HEK293 (cell line): Measurements from ENCODE around the gene OR7C1.
A peak's percentile ranks its signal among the peaks of the same experiment; 100 is the strongest.

ENCODE experiments used
- GFI1B ChIP-seq: fragments of 450-650 bp; formaldehyde crosslinking; IDR thresholded peaks from 2 replicates; pipeline ENCODE4 v1.5.1; 2016; ENCODE audit warnings: missing biosample characterization, missing genetic modification characterization
- HOXC10 ChIP-seq: sonication (generic); formaldehyde crosslinking; IDR thresholded peaks from 2 replicates; pipeline ENCODE4 v1.8.1; 2023; ENCODE audit warnings: mild to moderate bottlenecking, missing genetic modification reagents
- HOXD13 ChIP-seq: sonication (generic); formaldehyde crosslinking; IDR thresholded peaks from 2 replicates; pipeline ENCODE4 v1.8.0; 2022; ENCODE audit warnings: missing genetic modification reagents, borderline replicate concordance
- IKZF3 ChIP-seq: fragments of 450-650 bp; IDR thresholded peaks from 2 replicates; pipeline ENCODE4 v1.5.0; 2018; ENCODE audit warnings: missing biosample characterization, mild to moderate bottlenecking, missing genetic modification characterization, moderate library complexity
- KLF1 ChIP-seq: fragments of 450-650 bp; formaldehyde crosslinking; IDR thresholded peaks from 2 replicates; pipeline ENCODE4 v1.5.1; 2016; ENCODE audit warnings: missing biosample characterization, missing genetic modification characterization
- OSR2 ChIP-seq: fragments of 450-650 bp; formaldehyde crosslinking; IDR thresholded peaks from 2 replicates; pipeline ENCODE4 v1.5.1; 2016; ENCODE audit warnings: missing biosample characterization, missing genetic modification characterization
- SP3 ChIP-seq: fragments of 450-650 bp; formaldehyde crosslinking; IDR thresholded peaks from 2 replicates; pipeline ENCODE4 v1.5.1; 2016; ENCODE audit warnings: missing biosample characterization, missing genetic modification characterization
- ZNF211 ChIP-seq: fragments of 450-650 bp; formaldehyde crosslinking; IDR thresholded peaks from 2 replicates; pipeline ENCODE4 v1.5.1; 2016; ENCODE audit warnings: low read depth, missing biosample characterization, missing genetic modification characterization
- ZNF561 ChIP-seq: fragments of 450-650 bp; IDR thresholded peaks from 2 replicates; pipeline ENCODE4 v1.5.1; 2018; ENCODE audit warnings: missing biosample characterization, missing genetic modification characterization, borderline replicate concordance
- ZNF654 ChIP-seq: fragments of 450-650 bp; formaldehyde crosslinking; IDR thresholded peaks from 2 replicates; pipeline ENCODE4 v1.5.1; 2016; ENCODE audit warnings: low read depth, missing biosample characterization, missing genetic modification characterization
- ZNF701 ChIP-seq: fragments of 450-650 bp; formaldehyde crosslinking; IDR thresholded peaks from 2 replicates; pipeline ENCODE4 v1.5.1; 2016; ENCODE audit warnings: missing biosample characterization, missing genetic modification characterization
- TF ChIP-seq, protein P1 (sequence below): fragments of 450-650 bp; formaldehyde crosslinking; IDR thresholded peaks from 2 replicates; pipeline ENCODE4 v1.5.1; 2016; ENCODE audit warnings: missing biosample characterization, missing genetic modification characterization, borderline replicate concordance
- TF ChIP-seq, protein P2 (sequence below): fragments of 450-650 bp; formaldehyde crosslinking; IDR thresholded peaks from 2 replicates; pipeline ENCODE4 v1.5.1; 2016; ENCODE audit warnings: missing biosample characterization, missing genetic modification characterization
- TF ChIP-seq, protein P3 (sequence below): fragments of 450-650 bp; formaldehyde crosslinking; IDR thresholded peaks from 2 replicates; pipeline ENCODE4 v1.5.1; 2016; ENCODE audit warnings: missing biosample characterization, missing genetic modification characterization
- TF ChIP-seq, protein P4 (sequence below): fragments of 450-650 bp; formaldehyde crosslinking; IDR thresholded peaks from 2 replicates; pipeline ENCODE4 v1.5.1; 2016; ENCODE audit warnings: missing biosample characterization, missing genetic modification characterization
- TF ChIP-seq, protein P5 (sequence below): fragments of 450-650 bp; formaldehyde crosslinking; IDR thresholded peaks from 2 replicates; pipeline ENCODE4 v1.5.1; 2016; ENCODE audit warnings: missing biosample characterization, missing genetic modification characterization

The OR7C1 gene

DNA sequence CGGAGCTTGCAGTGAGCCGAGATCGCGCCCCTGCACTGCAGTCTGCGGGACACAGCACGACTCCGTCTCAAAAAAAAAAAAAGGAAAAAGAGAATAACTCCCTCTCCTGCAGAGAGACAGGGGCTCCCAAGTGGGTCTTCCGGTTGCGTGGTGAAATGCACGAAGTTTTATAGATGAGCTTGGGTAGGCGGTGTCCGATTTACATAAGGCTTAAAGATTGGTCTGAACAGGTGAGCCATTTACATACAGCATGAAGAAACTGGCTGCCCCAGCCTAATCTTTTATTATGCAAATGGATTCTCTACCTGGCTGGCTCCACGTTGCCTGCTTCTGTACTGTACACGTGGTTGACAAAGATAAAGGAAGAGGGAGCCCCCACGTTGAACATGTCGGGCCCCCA lies 76.2 kb downstream of the OR7C1 start (continued):
- TF ChIP-seq, protein P1, sequence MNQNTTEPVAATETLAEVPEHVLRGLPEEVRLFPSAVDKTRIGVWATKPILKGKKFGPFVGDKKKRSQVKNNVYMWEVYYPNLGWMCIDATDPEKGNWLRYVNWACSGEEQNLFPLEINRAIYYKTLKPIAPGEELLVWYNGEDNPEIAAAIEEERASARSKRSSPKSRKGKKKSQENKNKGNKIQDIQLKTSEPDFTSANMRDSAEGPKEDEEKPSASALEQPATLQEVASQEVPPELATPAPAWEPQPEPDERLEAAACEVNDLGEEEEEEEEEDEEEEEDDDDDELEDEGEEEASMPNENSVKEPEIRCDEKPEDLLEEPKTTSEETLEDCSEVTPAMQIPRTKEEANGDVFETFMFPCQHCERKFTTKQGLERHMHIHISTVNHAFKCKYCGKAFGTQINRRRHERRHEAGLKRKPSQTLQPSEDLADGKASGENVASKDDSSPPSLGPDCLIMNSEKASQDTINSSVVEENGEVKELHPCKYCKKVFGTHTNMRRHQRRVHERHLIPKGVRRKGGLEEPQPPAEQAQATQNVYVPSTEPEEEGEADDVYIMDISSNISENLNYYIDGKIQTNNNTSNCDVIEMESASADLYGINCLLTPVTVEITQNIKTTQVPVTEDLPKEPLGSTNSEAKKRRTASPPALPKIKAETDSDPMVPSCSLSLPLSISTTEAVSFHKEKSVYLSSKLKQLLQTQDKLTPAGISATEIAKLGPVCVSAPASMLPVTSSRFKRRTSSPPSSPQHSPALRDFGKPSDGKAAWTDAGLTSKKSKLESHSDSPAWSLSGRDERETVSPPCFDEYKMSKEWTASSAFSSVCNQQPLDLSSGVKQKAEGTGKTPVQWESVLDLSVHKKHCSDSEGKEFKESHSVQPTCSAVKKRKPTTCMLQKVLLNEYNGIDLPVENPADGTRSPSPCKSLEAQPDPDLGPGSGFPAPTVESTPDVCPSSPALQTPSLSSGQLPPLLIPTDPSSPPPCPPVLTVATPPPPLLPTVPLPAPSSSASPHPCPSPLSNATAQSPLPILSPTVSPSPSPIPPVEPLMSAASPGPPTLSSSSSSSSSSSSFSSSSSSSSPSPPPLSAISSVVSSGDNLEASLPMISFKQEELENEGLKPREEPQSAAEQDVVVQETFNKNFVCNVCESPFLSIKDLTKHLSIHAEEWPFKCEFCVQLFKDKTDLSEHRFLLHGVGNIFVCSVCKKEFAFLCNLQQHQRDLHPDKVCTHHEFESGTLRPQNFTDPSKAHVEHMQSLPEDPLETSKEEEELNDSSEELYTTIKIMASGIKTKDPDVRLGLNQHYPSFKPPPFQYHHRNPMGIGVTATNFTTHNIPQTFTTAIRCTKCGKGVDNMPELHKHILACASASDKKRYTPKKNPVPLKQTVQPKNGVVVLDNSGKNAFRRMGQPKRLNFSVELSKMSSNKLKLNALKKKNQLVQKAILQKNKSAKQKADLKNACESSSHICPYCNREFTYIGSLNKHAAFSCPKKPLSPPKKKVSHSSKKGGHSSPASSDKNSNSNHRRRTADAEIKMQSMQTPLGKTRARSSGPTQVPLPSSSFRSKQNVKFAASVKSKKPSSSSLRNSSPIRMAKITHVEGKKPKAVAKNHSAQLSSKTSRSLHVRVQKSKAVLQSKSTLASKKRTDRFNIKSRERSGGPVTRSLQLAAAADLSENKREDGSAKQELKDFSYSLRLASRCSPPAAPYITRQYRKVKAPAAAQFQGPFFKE (tag by site-specific recombination): no peak
- TF ChIP-seq ZNF211 (tag by site-specific recombination): no peak
- TF ChIP-seq IKZF3 (tag by site-specific recombination): no peak
- TF ChIP-seq HOXD13 (CRISPR knock-in tag): no peak
- no peak for TF ChIP-seq GFI1B (tag by site-specific recombination)
- no peak for TF ChIP-seq ZNF561 (tag by site-specific recombination)
- no peak for TF ChIP-seq KLF1 (tag by site-specific recombination)
- TF ChIP-seq, protein P2, sequence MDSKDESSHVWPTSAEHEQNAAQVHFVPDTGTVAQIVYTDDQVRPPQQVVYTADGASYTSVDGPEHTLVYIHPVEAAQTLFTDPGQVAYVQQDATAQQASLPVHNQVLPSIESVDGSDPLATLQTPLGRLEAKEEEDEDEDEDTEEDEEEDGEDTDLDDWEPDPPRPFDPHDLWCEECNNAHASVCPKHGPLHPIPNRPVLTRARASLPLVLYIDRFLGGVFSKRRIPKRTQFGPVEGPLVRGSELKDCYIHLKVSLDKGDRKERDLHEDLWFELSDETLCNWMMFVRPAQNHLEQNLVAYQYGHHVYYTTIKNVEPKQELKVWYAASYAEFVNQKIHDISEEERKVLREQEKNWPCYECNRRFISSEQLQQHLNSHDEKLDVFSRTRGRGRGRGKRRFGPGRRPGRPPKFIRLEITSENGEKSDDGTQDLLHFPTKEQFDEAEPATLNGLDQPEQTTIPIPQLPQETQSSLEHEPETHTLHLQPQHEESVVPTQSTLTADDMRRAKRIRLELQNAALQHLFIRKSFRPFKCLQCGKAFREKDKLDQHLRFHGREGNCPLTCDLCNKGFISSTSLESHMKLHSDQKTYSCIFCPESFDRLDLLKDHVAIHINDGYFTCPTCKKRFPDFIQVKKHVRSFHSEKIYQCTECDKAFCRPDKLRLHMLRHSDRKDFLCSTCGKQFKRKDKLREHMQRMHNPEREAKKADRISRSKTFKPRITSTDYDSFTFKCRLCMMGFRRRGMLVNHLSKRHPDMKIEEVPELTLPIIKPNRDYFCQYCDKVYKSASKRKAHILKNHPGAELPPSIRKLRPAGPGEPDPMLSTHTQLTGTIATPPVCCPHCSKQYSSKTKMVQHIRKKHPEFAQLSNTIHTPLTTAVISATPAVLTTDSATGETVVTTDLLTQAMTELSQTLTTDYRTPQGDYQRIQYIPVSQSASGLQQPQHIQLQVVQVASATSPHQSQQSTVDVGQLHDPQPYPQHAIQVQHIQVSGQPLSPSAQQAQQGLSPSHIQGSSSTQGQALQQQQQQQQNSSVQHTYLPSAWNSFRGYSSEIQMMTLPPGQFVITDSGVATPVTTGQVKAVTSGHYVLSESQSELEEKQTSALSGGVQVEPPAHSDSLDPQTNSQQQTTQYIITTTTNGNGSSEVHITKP (tag by site-specific recombination): 0 out of 2 replicates have a peak, but pooled peaks have one; percentile 29
- no peak for TF ChIP-seq OSR2
- 0 out of 2 replicates have a peak, but pooled peaks have one; percentile 22 for TF ChIP-seq SP3 (tag by site-specific recombination)
- no peak for TF ChIP-seq ZNF654 (tag by site-specific recombination)
- TF ChIP-seq, protein P3, sequence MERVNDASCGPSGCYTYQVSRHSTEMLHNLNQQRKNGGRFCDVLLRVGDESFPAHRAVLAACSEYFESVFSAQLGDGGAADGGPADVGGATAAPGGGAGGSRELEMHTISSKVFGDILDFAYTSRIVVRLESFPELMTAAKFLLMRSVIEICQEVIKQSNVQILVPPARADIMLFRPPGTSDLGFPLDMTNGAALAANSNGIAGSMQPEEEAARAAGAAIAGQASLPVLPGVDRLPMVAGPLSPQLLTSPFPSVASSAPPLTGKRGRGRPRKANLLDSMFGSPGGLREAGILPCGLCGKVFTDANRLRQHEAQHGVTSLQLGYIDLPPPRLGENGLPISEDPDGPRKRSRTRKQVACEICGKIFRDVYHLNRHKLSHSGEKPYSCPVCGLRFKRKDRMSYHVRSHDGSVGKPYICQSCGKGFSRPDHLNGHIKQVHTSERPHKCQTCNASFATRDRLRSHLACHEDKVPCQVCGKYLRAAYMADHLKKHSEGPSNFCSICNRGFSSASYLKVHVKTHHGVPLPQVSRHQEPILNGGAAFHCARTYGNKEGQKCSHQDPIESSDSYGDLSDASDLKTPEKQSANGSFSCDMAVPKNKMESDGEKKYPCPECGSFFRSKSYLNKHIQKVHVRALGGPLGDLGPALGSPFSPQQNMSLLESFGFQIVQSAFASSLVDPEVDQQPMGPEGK (tag by site-specific recombination): 0 out of 2 replicates have a peak, but pooled peaks have one; percentile 29
- TF ChIP-seq, protein P4, sequence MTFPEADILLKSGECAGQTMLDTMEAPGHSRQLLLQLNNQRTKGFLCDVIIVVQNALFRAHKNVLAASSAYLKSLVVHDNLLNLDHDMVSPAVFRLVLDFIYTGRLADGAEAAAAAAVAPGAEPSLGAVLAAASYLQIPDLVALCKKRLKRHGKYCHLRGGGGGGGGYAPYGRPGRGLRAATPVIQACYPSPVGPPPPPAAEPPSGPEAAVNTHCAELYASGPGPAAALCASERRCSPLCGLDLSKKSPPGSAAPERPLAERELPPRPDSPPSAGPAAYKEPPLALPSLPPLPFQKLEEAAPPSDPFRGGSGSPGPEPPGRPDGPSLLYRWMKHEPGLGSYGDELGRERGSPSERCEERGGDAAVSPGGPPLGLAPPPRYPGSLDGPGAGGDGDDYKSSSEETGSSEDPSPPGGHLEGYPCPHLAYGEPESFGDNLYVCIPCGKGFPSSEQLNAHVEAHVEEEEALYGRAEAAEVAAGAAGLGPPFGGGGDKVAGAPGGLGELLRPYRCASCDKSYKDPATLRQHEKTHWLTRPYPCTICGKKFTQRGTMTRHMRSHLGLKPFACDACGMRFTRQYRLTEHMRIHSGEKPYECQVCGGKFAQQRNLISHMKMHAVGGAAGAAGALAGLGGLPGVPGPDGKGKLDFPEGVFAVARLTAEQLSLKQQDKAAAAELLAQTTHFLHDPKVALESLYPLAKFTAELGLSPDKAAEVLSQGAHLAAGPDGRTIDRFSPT (tag by site-specific recombination): no peak
- TF ChIP-seq, protein P5, sequence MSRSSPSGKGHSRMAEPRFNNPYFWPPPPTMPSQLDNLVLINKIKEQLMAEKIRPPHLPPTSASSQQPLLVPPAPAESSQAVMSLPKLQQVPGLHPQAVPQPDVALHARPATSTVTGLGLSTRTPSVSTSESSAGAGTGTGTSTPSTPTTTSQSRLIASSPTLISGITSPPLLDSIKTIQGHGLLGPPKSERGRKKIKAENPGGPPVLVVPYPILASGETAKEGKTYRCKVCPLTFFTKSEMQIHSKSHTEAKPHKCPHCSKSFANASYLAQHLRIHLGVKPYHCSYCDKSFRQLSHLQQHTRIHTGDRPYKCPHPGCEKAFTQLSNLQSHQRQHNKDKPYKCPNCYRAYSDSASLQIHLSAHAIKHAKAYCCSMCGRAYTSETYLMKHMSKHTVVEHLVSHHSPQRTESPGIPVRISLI (tag by site-specific recombination): 0 out of 2 replicates have a peak, but pooled peaks have one; percentile 12
- TF ChIP-seq ZNF701 (tag by site-specific recombination): no peak
- no peak for TF ChIP-seq HOXC10 (CRISPR knock-in tag)
